GM03348 (cell line): ENCODE measurements around the gene CAMKV.

Experiments
- DNase-seq: peaks from one replicate; pipeline ENCODE4 v3.0.0; 2012; ENCODE audit warnings: low spot score

CAMKV gene

DNA sequence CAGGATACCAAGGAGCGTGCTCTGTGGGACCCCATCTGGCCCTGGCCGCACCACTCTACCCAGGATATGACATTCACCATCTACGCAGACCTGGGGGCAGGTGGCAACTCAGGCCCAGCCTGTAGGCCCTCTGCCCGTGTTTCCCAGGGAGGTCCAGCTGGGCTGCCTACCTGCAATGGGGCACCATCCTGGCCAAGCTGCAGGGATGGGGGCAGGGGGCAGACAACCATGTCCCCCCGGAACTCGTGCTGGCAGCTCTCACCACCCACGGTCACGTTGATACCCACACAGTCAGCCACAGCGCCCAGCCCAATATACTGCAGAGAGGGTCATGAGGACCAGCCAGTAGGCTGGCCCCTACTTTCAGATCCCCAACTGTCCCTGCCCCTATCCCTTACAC is 26.1 kb upstream of the CAMKV start:
- no peak for DNase-seq

DNA sequence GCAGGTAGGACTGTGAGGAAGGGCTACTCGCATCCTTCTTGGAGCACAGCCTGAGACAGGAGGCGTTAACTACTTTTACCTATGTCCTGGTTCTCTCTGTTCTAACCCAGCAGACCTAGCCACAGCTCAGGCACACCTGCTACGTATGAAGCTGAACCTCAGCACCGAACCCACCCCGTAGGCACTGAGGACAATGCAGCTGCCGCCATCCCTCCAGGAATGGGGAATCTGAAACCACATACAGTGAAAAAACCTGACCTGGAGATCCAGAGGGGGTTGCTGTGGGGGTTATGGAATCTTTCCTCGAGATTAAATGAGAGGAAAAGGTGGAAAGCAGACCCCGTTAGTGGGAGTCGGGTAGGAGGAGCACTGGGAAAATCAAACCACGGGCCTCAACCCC is 19.6 kb upstream of the CAMKV start:
- DNase-seq: no peak

GRCh38 chr3:49886922-49887265 is 17.2 kb upstream of the CAMKV start:
- no peak for DNase-seq

GRCh38 chr3:49883998-49884397 is 14.3 kb upstream of the CAMKV start:
- no peak for DNase-seq

GRCh38 chr3:49882166-49882565 is 12.5 kb upstream of the CAMKV start:
- DNase-seq: no peak

DNA sequence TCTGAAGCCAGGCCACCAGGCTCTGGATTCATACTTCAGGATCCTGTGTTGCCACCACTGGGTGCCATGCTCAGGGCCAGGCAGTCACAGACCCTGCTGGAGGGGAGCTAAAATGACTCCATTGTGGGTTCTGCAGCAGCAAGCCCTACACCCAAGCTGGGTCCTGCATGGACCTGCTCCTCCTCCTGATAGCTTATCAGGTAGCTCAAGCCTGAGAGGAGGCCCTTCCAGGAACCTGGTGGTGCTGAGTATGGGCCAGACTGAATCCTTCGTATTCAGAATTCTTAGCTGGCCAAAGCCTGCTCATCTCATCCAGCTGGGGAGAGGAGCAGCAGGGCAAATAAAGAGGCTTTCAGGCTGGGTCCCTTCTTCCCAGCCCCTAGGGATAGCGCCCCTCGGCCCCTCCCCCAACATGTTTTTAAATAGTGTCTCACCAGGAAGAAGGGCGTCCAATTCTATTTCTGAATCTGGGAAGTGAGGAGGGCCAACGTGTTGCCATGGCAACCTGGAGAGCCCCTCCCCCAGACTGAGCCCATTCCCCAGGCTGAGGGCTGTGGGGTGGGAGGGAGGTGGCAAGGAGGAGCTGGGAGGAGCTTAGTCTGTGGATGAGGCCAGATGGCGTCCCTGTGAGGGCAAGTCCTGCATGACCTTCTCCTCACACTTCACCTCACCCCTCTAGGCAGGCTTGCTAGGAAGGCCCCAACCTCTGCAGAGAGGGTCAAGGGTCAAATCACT is 11.0 kb upstream of the CAMKV start:
- DNase-seq: no peak

- DNase-seq: no peak
Measured at GRCh38 chr3:49879721-49880120, 10.0 kb upstream of the CAMKV start.

GRCh38 chr3:49878686-49879085 is 9.0 kb upstream of the CAMKV start:
- no peak for DNase-seq

GRCh38 chr3:49877716-49878115 is 8.0 kb upstream of the CAMKV start:
- no peak for DNase-seq

DNA sequence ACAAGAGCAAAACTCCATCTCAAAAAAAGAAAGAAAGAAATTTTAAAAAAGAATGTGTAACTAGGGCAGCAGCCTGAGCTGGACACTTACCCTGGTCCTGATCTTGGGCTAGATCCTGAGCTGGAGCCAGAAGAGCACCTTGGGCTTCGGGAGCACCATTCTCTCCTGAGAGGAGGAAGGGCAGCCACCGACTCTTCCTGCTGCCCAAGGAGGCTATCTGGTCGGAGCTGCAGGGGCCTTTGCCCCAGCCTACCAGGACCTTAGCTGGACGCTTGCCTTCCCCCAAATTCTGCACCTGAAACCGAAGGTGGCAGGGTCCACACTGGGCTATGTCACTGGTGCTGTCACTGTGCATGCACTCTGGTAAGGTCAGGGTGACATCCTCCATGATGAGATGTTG is 6.9 kb upstream of the CAMKV start:
- DNase-seq: no peak

DNA sequence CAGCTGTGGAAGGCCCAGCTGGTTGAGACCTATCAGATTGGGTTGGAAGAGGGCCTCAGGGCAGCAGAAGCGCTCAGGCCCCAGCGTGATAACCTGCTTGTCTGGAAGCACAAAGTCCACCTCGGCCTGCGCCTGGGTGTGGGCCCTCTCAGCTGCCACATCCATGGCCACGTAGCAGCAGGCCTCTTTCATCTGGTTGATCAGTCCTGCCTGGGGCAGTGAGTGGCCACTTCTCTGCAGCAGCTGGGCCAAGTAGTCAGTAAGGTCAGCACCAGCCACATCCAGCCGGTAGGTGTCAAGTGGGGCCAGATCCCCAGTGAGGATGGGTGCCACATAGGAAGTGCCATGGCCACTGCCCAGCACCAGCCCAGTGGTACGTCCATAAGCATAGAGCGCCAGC is 3.9 kb upstream of the CAMKV start:
- DNase-seq: no peak

- DNase-seq: no peak
Measured at GRCh38 chr3:49872801-49873281, 3.1 kb upstream of the CAMKV start.

- no peak for DNase-seq
Measured at GRCh38 chr3:49871531-49872153, 1.9 kb upstream of the CAMKV start.

DNA sequence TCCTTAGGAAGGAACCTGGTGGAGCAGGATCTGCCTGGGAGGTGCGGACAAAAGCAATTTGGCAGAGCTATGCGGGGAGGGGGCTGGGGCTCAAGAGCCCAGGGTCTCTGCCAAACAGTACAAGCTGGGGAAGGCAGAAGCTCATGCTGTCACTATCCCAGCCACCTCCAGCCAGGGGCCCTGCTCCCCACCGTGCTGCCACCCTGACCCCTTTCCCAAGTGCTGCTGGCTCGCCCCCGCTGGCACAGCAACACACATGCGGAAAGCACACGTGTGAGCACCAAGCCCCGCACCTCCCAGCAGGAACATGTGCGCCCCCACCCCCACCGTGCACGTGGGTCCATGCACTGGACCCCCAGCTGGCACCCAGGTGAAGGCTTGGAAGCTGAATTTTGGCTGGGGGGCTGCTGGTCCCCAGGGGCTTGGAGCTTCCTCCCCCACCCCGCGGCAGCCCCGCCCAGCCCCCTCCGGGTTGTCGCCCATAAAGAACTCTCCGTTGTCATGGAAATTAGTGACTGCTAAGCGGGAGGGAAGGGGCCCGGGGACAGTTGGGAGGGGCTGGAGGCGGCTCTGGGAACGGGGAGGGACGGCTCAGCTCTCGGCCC is 742 bp downstream of the CAMKV start:
- DNase-seq: no peak

DNA sequence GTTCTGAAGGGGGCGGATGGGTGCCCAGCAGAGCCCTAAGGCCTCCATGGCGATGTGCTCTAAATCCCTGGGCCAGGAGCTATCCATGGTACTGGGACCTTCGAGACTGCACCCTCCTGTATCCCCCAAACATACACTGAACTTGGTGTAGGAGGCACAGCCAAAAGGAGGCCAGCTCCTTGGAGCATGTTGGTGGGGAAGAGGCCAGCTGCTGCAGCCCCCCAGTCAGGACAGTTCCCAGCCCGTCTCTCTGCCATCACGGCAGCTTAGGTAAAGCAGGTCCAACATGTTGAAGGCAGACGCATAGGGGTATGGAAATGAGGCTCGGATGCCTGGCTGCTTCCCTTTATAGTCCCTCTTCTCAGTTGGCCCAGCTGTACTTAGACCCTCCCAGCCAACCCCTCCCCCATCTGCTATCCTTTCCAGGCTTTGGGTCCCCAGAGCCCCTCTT is 1.8 kb downstream of the CAMKV start:
- peak; percentile 55 for DNase-seq

DNA sequence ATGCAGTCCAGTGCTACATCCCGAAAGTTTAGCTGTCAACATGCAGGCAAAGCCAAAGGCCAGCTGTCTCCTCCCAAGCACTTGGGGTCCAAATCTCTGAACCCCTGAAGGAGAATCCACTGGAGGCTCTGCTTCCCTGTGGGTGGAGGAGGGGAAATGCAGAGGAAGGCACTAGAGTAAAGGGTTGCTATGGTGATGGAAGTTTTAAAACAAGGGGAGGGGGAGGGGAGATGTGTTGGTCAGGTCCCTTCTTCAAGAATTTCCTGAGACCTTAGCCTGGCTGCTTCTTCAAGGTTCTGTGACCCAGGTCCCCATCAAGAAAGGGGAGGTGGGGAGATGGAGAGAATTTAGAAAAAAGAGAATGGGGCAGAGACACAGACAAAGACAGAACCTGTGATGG is 2.3 kb downstream of the CAMKV start:
- DNase-seq: no peak

DNA sequence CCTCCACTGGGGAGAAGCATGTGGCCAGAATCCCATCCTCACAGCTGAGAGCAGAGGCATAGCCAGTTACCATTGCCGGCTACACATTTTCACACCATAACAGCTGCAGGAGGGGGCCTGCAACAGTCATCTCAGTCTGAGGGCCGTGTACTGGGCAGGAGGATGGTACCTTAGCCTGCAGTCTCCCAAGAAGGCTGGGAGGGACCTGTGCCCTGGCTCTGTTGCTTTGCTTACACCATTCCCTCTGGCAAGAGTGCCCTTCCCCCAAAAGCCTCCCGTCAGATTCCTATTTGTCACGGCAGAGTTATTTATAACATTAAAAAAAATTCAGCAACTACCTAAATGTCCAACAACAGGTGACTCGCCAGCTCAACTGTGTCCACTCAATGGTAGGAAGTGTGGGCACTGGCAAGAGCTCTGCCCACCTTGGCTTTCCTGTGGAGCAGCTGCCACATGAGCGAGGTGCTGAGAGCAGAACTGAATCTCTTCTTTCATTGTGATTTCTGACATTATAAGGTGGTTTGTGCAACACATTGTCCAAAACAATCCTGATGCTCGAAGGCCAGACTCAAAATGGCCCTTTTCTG is 4.4 kb downstream of the CAMKV start:
- no peak for DNase-seq

DNA sequence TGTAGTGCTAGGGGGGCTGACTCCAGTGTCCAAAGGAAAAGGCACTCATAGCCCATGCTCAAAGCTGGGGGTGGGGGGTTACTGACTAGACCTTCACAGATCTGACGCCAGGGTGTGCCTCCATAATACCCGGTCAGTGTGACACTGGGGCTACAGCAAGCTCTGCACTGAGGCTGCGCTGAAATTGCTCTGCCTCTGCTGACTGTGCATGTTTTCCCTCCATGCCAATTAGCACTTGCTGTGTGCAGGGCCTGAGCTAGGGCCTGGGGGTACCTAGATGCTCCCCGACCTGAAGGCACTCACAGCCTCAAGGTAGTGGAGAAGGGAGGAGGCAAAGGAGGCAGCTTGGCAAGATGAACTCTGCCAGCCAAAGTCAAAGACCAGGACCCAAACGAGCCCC is 5.2 kb downstream of the CAMKV start:
- DNase-seq: no peak

GRCh38 chr3:49859576-49860305 is 10.0 kb downstream of the CAMKV start:
- no peak for DNase-seq

DNA sequence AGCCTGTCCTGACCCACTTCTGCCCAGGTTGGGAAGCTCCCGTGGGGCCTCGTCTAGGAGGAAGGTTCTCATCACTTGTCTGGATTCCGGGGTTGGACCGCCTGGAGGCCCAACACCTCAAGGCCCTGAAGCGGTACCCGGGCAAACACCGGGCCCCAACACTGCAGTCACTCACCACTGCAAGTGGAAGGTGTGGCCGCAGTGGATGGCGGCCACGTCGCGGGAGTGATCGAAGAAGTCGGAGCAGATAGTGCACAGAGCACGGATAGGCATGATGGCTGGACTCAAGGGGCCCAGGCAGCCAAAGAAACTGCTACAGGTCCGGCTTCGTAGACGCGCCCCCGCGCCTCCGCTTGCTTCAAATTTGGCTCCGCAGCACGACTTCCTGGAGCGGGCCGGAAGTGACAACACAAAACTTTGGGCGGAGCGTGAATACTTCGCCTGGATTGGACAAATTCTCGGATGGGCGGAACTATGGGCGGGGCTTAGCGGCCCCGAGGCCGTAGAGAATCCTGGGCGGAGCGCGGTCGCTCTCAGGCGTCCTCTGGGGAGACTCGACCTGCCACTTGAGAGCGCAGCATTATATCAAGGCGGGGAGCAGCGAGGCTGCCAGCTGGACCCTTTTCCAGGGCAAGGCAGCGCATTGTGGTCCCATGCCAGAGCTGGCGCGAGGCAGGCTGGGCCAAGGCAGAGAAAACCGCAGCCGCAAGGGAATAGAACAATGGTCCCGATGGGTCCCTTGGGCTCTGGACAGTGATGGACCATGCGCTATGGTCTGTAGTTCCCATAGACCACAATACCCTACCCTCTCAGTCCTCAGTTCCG is 13.3 kb downstream of the CAMKV start, which contains the start of gene TRAIP:
Gene TRAIP, minus strand, starts transcription at position 384 of the 825 bp plus-strand sequence. Its CDS starts 111 bp downstream, at position 273.
- DNase-seq: peak; percentile 99

GRCh38 chr3:49855662-49856061 is 14.0 kb downstream of the CAMKV start:
- DNase-seq: no peak
